HCT116 (cell line): ENCODE results near the gene LSP1. TPM values are rescaled to one million over a fixed set of nuclear protein-coding genes. Genes with fewer than 3 reads are reported as not detected.

Source experiments
- ATAC-seq: fragments of 200-7000 bp; cut with Tn5 transposase; 2 replicates; pipeline ENCODE4 v1.9.1; 2020; ENCODE audit warnings: mild to moderate bottlenecking, moderate library complexity
- BruUV-seq: library from RNA; stranded (reverse); fragments of 400-500 nt; replicated peaks from 2 replicates; lab custom pipeline; 2021; lab: Mats Ljungman, UMichigan
- CTCF ChIA-PET: fragments of 300-600 bp; sonication (Branson Sonifier 250); formaldehyde crosslinking; loops from one replicate; lab custom pipeline; 2021; ENCODE audit warnings: antibody characterized with exemption; lab: Charles Lee
- POLR2A ChIA-PET: fragments of 300-600, 350-600 bp; sonication (Branson Sonifier 250); formaldehyde crosslinking; loops from one replicate; lab custom pipeline; 2021; ENCODE audit warnings: antibody characterized with exemption; lab: Charles Lee
- RAD21 ChIA-PET, 2 experiments: fragments of 300-600 bp; sonication (Branson Sonifier 250); formaldehyde crosslinking; loops; one replicate each; lab custom pipeline; 2023; ENCODE audit warnings: low total read pairs in 2 of 2; ENCODE audit not compliant: uncharacterized antibody in 2 of 2, unreplicated experiment in 2 of 2, low non-redundant PET in 1 of 2; lab: Charles Lee
- DNase-seq: peaks from one replicate; pipeline ENCODE4 v3.0.0-alpha.2; 2010; ENCODE audit warnings: low read depth, low spot score
- H2AFZ ChIP-seq: fragments of 200-600 bp; shearing (Covaris generic), sonication (generic); 2 replicates; pipeline ENCODE4 v1.6.1; 2017; ENCODE audit warnings: low read depth, mixed run types, mixed read lengths, antibody characterized with exemption, low read length; ENCODE audit not compliant: poor library complexity, severe bottlenecking
- H3K27ac ChIP-seq: 2 replicates; pipeline ENCODE4 v1.5.1; 2012; ENCODE audit warnings: low read depth, low read length
- H3K27me3 ChIP-seq: fragments of 200-600 bp; sonication (generic); 2 replicates; pipeline ENCODE4 v1.6.1; 2016; ENCODE audit warnings: mixed run types, low read length, mixed read lengths; ENCODE audit not compliant: insufficient read depth
- H3K36me3 ChIP-seq, 2 experiments: fragments of 200-500 bp in 1 of 2; fragments of 200-600 bp in 1 of 2; sonication (Bioruptor generic) in 1 of 2; sonication (generic) in 1 of 2; 2 replicates each; pipeline versions ENCODE4 v1.5.1 to v1.6.1; 2014 to 2016; ENCODE audit warnings: low read length in 2 of 2, inconsistent platforms in 1 of 2, mixed read lengths in 1 of 2, mixed run types in 1 of 2; ENCODE audit not compliant: insufficient read depth in 2 of 2, control insufficient read depth in 1 of 2
- H3K4me1 ChIP-seq, 2 experiments: fragments of 200-600 bp in 1 of 2; sonication (generic) in 1 of 2; 2 replicates each; pipeline versions ENCODE4 v1.5.1 to v1.6.1; 2012 to 2017; ENCODE audit warnings: low read length in 2 of 2, inconsistent platforms in 1 of 2, mild to moderate bottlenecking in 1 of 2, mixed read lengths in 1 of 2, mixed run types in 1 of 2, moderate library complexity in 1 of 2; ENCODE audit not compliant: insufficient read depth in 2 of 2, control insufficient read depth in 1 of 2
- H3K4me2 ChIP-seq: fragments of 200-600 bp; sonication (generic); 2 replicates; pipeline ENCODE4 v1.6.1; 2017; ENCODE audit warnings: mixed run types, low read length, mixed read lengths
- H3K4me3 ChIP-seq, 2 experiments: fragments of 200-600 bp in 1 of 2; sonication (generic) in 1 of 2; replicated peaks in 1 of 2; 2 replicates each; pipeline ENCODE4 v1.5.1; 2011 to 2016; ENCODE audit warnings: low read length in 2 of 2, control low read depth in 1 of 2, low read depth in 1 of 2, mild to moderate bottlenecking in 1 of 2, mixed read lengths in 1 of 2, mixed run types in 1 of 2
- H3K79me2 ChIP-seq: fragments of 200-600 bp; sonication (generic); 2 replicates; pipeline ENCODE4 v1.6.1; 2017; ENCODE audit warnings: mild to moderate bottlenecking, mixed run types, low read length, moderate library complexity, mixed read lengths; ENCODE audit not compliant: insufficient read depth
- H3K9ac ChIP-seq: fragments of 200-600 bp; sonication (generic); 2 replicates; pipeline ENCODE4 v1.6.1; 2016; ENCODE audit warnings: low read length, mixed read lengths
- H3K9me2 ChIP-seq: fragments of 200-600 bp; sonication (generic), shearing (Covaris generic); 2 replicates; pipeline ENCODE4 v1.6.1; 2017; ENCODE audit warnings: mixed run types, mild to moderate bottlenecking, moderate library complexity; ENCODE audit not compliant: insufficient read depth
- H3K9me3 ChIP-seq, 2 experiments: fragments of 200-500 bp in 1 of 2; fragments of 200-600 bp in 1 of 2; sonication (Bioruptor generic) in 1 of 2; sonication (generic) in 1 of 2; 2 replicates each; pipeline ENCODE4 v1.6.1; 2014 to 2017; ENCODE audit warnings: low read length in 2 of 2, mixed read lengths in 2 of 2, inconsistent platforms in 1 of 2, low read depth in 1 of 2, mild to moderate bottlenecking in 1 of 2, mixed run types in 1 of 2, moderate library complexity in 1 of 2; ENCODE audit not compliant: control insufficient read depth in 1 of 2, insufficient read depth in 1 of 2
- H4K20me1 ChIP-seq: fragments of 200-600 bp; sonication (generic), shearing (Covaris generic); 2 replicates; pipeline ENCODE4 v1.6.1; 2017; ENCODE audit warnings: mixed run types, mild to moderate bottlenecking, moderate library complexity; ENCODE audit not compliant: insufficient read depth
- CBX3 ChIP-seq: IDR thresholded peaks from 2 replicates; pipeline ENCODE4 v1.6.1; 2012; ENCODE audit warnings: low read depth
- POLR2AphosphoS5 ChIP-seq: IDR thresholded peaks from 2 replicates; pipeline ENCODE4 v1.6.1; 2011; ENCODE audit warnings: mild to moderate bottlenecking, low read depth, low read length, moderate library complexity
- REST ChIP-seq: IDR thresholded peaks from 2 replicates; pipeline ENCODE4 v1.6.1; 2012; ENCODE audit warnings: low read depth
- SIN3A ChIP-seq: IDR thresholded peaks from 2 replicates; pipeline ENCODE4 v1.6.1; 2012; ENCODE audit warnings: low read depth
- intact Hi-C: fragments of 100-400 bp; cut with micrococcal nuclease; formaldehyde crosslinking; loops from 2 replicates; pipeline ENCODE4 v1.10.0; 2022
- total RNA-seq: library from RNA; stranded (reverse); gene quantifications from one replicate; pipeline ENCODE4 v1.2.1, GENCODE V29; 2021; ENCODE audit not compliant: unreplicated experiment

LSP1 gene
- total RNA-seq, 1 experiment from 2014 or later: 1.3 TPM

- no peak overlapping the region for H3K27ac ChIP-seq
- ATAC-seq (no peak), DNase-seq (no peak)
- H3K4me3 ChIP-seq: no peak overlapping the region
- TF ChIP-seq POLR2AphosphoS5 (no peak), REST (no peak), SIN3A (no peak), CBX3 (no peak)
- H3K4me2 ChIP-seq: no peak overlapping the region
- POLR2A ChIA-PET: no interaction called here
- CTCF ChIA-PET: interaction anchor here (1.2 kb wide), 1 partner anchor 38 kb away, joined by 6 read pairs; no protein-coding TSS in a partner anchor
- H3K9me2 ChIP-seq: no peaks in the 10 kb centered on the region
- H3K4me1 ChIP-seq: no peaks in the 10 kb centered on the region
- intact Hi-C loops: no loop called here
- no peaks in the 10 kb centered on the region for H4K20me1 ChIP-seq
- no peaks in the 10 kb centered on the region for H3K27me3 ChIP-seq
- BruUV-seq: no TSS peak
- H3K36me3 ChIP-seq: no peaks in the 10 kb centered on the region
- no peak overlapping the region for H2AFZ ChIP-seq
- RAD21 ChIA-PET: no interaction called here
- H3K9me3 ChIP-seq: no peaks in the 10 kb centered on the region
- no peaks in the 10 kb centered on the region for H3K79me2 ChIP-seq
- H3K9ac ChIP-seq: no peak overlapping the region
Observed at GRCh38 chr11:1920128-1920908, 67.4 kb downstream of the LSP1 start.
